Neutrophil (primary cell): Measurements from ENCODE around the gene PDE4D.

Source experiments
- H3K27ac ChIP-seq: fragments of 200-600 bp; sonication (generic); 2 replicates; pipeline ENCODE4 v1.5.1; 2016; ENCODE audit warnings: mild to moderate bottlenecking, moderate library complexity
- H3K27me3 ChIP-seq: fragments of 200-600 bp; sonication (generic); 2 replicates; pipeline ENCODE4 v1.6.0; 2016; ENCODE audit warnings: mild to moderate bottlenecking
- H3K36me3 ChIP-seq: fragments of 200-600 bp; sonication (generic); 2 replicates; pipeline ENCODE4 v1.5.1; 2017
- H3K4me1 ChIP-seq, 2 experiments: fragments of 200-600 bp in 1 of 2; sonication (generic) in 1 of 2; 1 replicate in 1 of 2; 2 replicates in 1 of 2; pipeline versions ENCODE4 v1.5.1 to v1.6.1; 2013 to 2016; ENCODE audit warnings: low read depth in 1 of 2, low read length in 1 of 2, mild to moderate bottlenecking in 1 of 2, moderate library complexity in 1 of 2; ENCODE audit not compliant: control insufficient read depth in 1 of 2, insufficient read depth in 1 of 2
- H3K4me3 ChIP-seq, 2 experiments: fragments of 200-600 bp in 1 of 2; sonication (generic) in 1 of 2; 1 replicate in 1 of 2; 2 replicates in 1 of 2; pipeline ENCODE4 v1.5.1; 2013 to 2016; ENCODE audit warnings: low read depth in 1 of 2, low read length in 1 of 2, mild to moderate bottlenecking in 1 of 2, moderate library complexity in 1 of 2
- H3K9me3 ChIP-seq: fragments of 200-600 bp; sonication (generic); 2 replicates; pipeline ENCODE4 v1.5.1; 2016
- TF ChIP-seq, protein P1 (sequence below): fragments of 200-600 bp; sonication (generic); IDR thresholded peaks from 2 replicates; pipeline ENCODE4 v1.5.1; 2016; ENCODE audit warnings: antibody characterized with exemption

Gene PDE4D

DNA sequence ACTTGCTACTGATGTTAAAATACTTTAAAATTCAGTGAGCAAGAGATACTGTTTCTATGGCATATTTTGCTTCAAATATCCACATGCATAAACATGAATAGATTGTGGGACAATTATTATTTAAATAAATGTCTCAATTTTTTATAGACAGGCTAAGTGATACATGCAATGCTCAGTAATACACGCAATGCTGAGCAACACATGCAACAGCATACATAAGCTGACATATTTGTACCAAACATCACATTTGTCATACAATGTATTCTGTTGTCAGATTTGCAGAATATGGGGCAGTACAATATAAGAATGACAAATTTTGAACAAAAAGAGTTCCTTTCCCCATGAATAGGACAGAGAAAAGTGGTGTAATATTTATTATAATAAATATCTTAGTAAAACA lies 155.5 kb downstream of the PDE4D start:
- H3K36me3 ChIP-seq: no peaks in the 10 kb centered on the region
- H3K4me3 ChIP-seq: no peak overlapping the region
- H3K27me3 ChIP-seq: no peaks in the 10 kb centered on the region
- no peaks in the 10 kb centered on the region for H3K4me1 ChIP-seq
- H3K9me3 ChIP-seq: no peaks in the 10 kb centered on the region
- TF ChIP-seq, protein P1, sequence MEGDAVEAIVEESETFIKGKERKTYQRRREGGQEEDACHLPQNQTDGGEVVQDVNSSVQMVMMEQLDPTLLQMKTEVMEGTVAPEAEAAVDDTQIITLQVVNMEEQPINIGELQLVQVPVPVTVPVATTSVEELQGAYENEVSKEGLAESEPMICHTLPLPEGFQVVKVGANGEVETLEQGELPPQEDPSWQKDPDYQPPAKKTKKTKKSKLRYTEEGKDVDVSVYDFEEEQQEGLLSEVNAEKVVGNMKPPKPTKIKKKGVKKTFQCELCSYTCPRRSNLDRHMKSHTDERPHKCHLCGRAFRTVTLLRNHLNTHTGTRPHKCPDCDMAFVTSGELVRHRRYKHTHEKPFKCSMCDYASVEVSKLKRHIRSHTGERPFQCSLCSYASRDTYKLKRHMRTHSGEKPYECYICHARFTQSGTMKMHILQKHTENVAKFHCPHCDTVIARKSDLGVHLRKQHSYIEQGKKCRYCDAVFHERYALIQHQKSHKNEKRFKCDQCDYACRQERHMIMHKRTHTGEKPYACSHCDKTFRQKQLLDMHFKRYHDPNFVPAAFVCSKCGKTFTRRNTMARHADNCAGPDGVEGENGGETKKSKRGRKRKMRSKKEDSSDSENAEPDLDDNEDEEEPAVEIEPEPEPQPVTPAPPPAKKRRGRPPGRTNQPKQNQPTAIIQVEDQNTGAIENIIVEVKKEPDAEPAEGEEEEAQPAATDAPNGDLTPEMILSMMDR: no peak
- no peak overlapping the region for H3K27ac ChIP-seq

DNA sequence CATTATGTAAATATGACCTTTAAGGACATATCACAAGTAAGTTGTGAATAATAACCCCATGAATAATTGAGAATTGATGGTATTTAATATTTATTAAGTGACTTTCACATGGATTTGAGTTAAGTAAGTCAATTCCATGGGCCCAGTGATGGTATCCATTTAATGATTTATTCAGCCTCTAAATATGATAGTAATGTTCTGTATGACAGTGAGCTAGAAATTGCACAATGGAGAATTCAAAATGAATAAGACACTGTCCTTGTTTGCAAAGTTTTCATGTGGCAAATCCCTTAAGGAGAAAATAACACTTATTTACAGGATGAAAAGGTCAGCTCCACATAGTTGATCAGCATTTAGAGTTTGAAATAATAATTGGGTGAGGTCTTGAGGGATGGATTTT lies 160.7 kb downstream of the PDE4D start:
- no peak overlapping the region for H3K4me3 ChIP-seq
- TF ChIP-seq, protein P1: no peak
- no peak overlapping the region for H3K27ac ChIP-seq
- H3K36me3 ChIP-seq: no peaks in the 10 kb centered on the region
- no peaks in the 10 kb centered on the region for H3K4me1 ChIP-seq
- no peaks in the 10 kb centered on the region for H3K27me3 ChIP-seq
- no peaks in the 10 kb centered on the region for H3K9me3 ChIP-seq

- no peaks in the 10 kb centered on the region for H3K27me3 ChIP-seq
- no peaks in the 10 kb centered on the region for H3K4me1 ChIP-seq
- no peak overlapping the region for H3K4me3 ChIP-seq
- no peaks in the 10 kb centered on the region for H3K36me3 ChIP-seq
- H3K9me3 ChIP-seq: no peaks in the 10 kb centered on the region
- TF ChIP-seq, protein P1: no peak
- H3K27ac ChIP-seq: no peak overlapping the region
Measured at GRCh38 chr5:59732301-59732700, 161.2 kb downstream of the PDE4D start.

DNA sequence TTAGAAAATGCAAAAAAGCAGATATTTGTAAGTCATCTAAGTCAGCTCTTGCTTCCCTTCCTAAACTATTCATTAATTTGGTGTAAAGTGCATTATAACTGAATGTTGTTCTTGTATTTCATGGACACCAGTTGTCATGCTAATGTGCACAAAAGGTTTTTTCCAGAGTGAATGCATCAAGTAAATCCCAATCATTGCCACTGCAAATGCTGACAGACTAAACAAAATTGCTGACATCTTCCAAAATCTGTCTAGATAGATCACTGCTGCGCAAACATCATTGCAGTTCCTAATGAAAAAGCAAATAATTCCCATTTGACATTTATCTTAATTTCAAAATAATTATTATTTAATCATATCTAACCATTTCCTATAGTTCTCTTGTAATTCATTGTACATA lies 161.7 kb downstream of the PDE4D start:
- H3K27me3 ChIP-seq: no peaks in the 10 kb centered on the region
- no peak overlapping the region for H3K4me3 ChIP-seq
- no peak overlapping the region for H3K27ac ChIP-seq
- H3K36me3 ChIP-seq: no peaks in the 10 kb centered on the region
- no peaks in the 10 kb centered on the region for H3K9me3 ChIP-seq
- TF ChIP-seq, protein P1: no peak
- H3K4me1 ChIP-seq: no peaks in the 10 kb centered on the region

- Histone ChIP-seq H3K4me3 (no peak overlapping the region), H3K4me1 (no peaks in the 10 kb centered on the region), H3K27me3 (no peaks in the 10 kb centered on the region), H3K27ac (no peak overlapping the region), H3K9me3 (no peaks in the 10 kb centered on the region), H3K36me3 (no peaks in the 10 kb centered on the region)
- TF ChIP-seq, protein P1: no peak
Measured at GRCh38 chr5:59729820-59730219, 163.7 kb downstream of the PDE4D start.

DNA sequence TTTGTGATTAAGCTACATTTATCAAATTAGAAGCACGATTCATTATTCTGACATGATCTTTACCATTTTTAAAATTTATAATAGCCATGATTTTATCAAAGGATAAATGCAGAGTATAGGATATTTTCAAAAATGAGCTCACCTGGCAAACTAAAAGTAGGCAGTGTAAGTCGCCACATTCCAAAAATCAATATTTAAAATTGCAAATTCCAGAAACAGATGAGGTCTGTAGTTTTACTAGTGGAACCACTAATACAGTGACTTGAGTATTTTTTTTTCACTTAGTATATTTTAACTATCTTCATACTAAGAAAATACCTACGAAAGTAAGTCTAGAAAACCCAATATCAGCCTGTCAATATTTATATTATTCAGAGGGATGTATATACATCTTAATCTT lies 164.2 kb downstream of the PDE4D start:
- no peaks in the 10 kb centered on the region for H3K9me3 ChIP-seq
- no peaks in the 10 kb centered on the region for H3K36me3 ChIP-seq
- TF ChIP-seq, protein P1: no peak
- no peak overlapping the region for H3K27ac ChIP-seq
- H3K4me1 ChIP-seq: no peaks in the 10 kb centered on the region
- H3K4me3 ChIP-seq: no peak overlapping the region
- H3K27me3 ChIP-seq: no peaks in the 10 kb centered on the region
